K562 (cell line): ENCODE results near the gene ZNF749. TPM values are rescaled to one million over a fixed set of nuclear protein-coding genes. Genes with fewer than 3 reads are reported as not detected.

Source experiments
- polyA plus RNA-seq, 8 experiments: library from polyadenylated mRNA; depleted of rRNA in 4 of 8; stranded (reverse) in 5 of 8; unstranded in 3 of 8; fragments of >200 nt; fragmentation: Nextera tagmentation in 2 of 8; fragmentation: Illumina TruSeq in 1 of 8; extraction: Ambion mirVana in 2 of 8; extraction: Trizol in 1 of 8; gene quantifications; 2 replicates each; pipeline versions ENCODE4 v1.2.1 to v1.2.3, GENCODE V29; 2011 to 2014; ENCODE audit warnings: inconsistent platforms in 1 of 8, missing spikeins in 1 of 8
- small RNA-seq: library from RNA; depleted of rRNA; stranded (forward); fragments of <200 nt; gene quantifications from one replicate; pipeline ENCODE3, GENCODE V24; 2014
- total RNA-seq, 7 experiments: library from RNA; depleted of rRNA in 6 of 7; stranded (reverse); fragments of >200 nt in 6 of 7; fragmentation: Illumina TruSeq in 2 of 7; extraction: Trizol in 2 of 7; gene quantifications; 2 replicates each; pipeline versions ENCODE4 v1.2.1 to v1.2.3, GENCODE V29; 2011 to 2021; ENCODE audit warnings: low replicate concordance in 1 of 7

Gene ZNF749
- total and polyA plus RNA-seq, 9 of the 15 experiments (the other 6 are each of a cell fraction or from before 2014, with no cell fraction given): 5.3 to 33.2 (median 15.0) TPM

Small RNA genes lying within 50 kb of the gene (small RNA-seq; reads per million reads assigned to genes)
- not detected for gene VN1R107P

Other genes with a start within 250 kb of the ZNF749 start
Only the 7 nearest of the 23 such genes appear.
- gene TRAPPC2B, start 71.8 kb upstream of the ZNF749 start, total RNA-seq (2014; rRNA removed): 2.8 and 3.4 TPM in 2 replicates
- 4.4 and 5.4 TPM in 2 replicates for gene TRAPPC2B, start 71.8 kb upstream of the ZNF749 start, total RNA-seq (2014; rRNA removed; fragmentation: Illumina TruSeq; extraction: Trizol)
- gene TRAPPC2B, start 71.8 kb upstream of the ZNF749 start, total RNA-seq (2015; rRNA removed; fragmentation: Illumina TruSeq; extraction: Trizol): 3.3 and 3.5 TPM in 2 replicates
- 1.8 and 2.2 TPM in 2 replicates for gene TRAPPC2B, start 71.8 kb upstream of the ZNF749 start, total RNA-seq (2021)
- gene TRAPPC2B, start 71.8 kb upstream of the ZNF749 start, polyA plus RNA-seq (2011; rRNA removed): 7.0 and 10.5 TPM in 2 replicates
- 5.0 and 5.2 TPM in 2 replicates for gene TRAPPC2B, start 71.8 kb upstream of the ZNF749 start, polyA plus RNA-seq (2014; fragmentation: Illumina TruSeq; extraction: Trizol)
- 10 to 100 TPM; 13.1 to 20.4 TPM for gene TRAPPC2B, start 71.8 kb upstream of the ZNF749 start, polyA plus RNA-seq (2014; fragmentation: Nextera tagmentation; extraction: Ambion mirVana)
- 4.0 and 4.6 TPM in 2 replicates for gene TRAPPC2B, start 71.8 kb upstream of the ZNF749 start, polyA plus RNA-seq (2014; rRNA removed)
- gene ZNF548, start 45.5 kb upstream of the ZNF749 start, total RNA-seq (2014; rRNA removed): 4.0 and 5.0 TPM in 2 replicates
- gene ZNF548, start 45.5 kb upstream of the ZNF749 start, total RNA-seq (2014; rRNA removed; fragmentation: Illumina TruSeq; extraction: Trizol): 5.4 and 6.0 TPM in 2 replicates
- 4.6 and 5.8 TPM in 2 replicates for gene ZNF548, start 45.5 kb upstream of the ZNF749 start, total RNA-seq (2015; rRNA removed; fragmentation: Illumina TruSeq; extraction: Trizol)
- 3.8 and 4.5 TPM in 2 replicates for gene ZNF548, start 45.5 kb upstream of the ZNF749 start, total RNA-seq (2021)
- 6.2 and 8.7 TPM in 2 replicates for gene ZNF548, start 45.5 kb upstream of the ZNF749 start, polyA plus RNA-seq (2011; rRNA removed)
- 3.0 and 3.6 TPM in 2 replicates for gene ZNF548, start 45.5 kb upstream of the ZNF749 start, polyA plus RNA-seq (2014; fragmentation: Illumina TruSeq; extraction: Trizol)
- gene ZNF548, start 45.5 kb upstream of the ZNF749 start, polyA plus RNA-seq (2014; fragmentation: Nextera tagmentation; extraction: Ambion mirVana): 1 to 10 TPM; 1.5 to 2.7 TPM
- gene ZNF548, start 45.5 kb upstream of the ZNF749 start, polyA plus RNA-seq (2014; rRNA removed): 3.2 and 5.0 TPM in 2 replicates
- 7.7 and 8.0 TPM in 2 replicates for gene ZNF17, start 24.2 kb upstream of the ZNF749 start, total RNA-seq (2014; rRNA removed)
- 8.6 and 8.9 TPM in 2 replicates for gene ZNF17, start 24.2 kb upstream of the ZNF749 start, total RNA-seq (2014; rRNA removed; fragmentation: Illumina TruSeq; extraction: Trizol)
- 6.5 and 6.9 TPM in 2 replicates for gene ZNF17, start 24.2 kb upstream of the ZNF749 start, total RNA-seq (2015; rRNA removed; fragmentation: Illumina TruSeq; extraction: Trizol)
- gene ZNF17, start 24.2 kb upstream of the ZNF749 start, total RNA-seq (2021): 8.3 and 8.6 TPM in 2 replicates
- gene ZNF17, start 24.2 kb upstream of the ZNF749 start, polyA plus RNA-seq (2011; rRNA removed): 6.9 and 7.3 TPM in 2 replicates
- gene ZNF17, start 24.2 kb upstream of the ZNF749 start, polyA plus RNA-seq (2014; fragmentation: Illumina TruSeq; extraction: Trizol): 5.8 and 6.0 TPM in 2 replicates
- gene ZNF17, start 24.2 kb upstream of the ZNF749 start, polyA plus RNA-seq (2014; fragmentation: Nextera tagmentation; extraction: Ambion mirVana): 1 to 10 TPM; 5.3 to 6.1 TPM
- gene ZNF17, start 24.2 kb upstream of the ZNF749 start, polyA plus RNA-seq (2014; rRNA removed): 3.1 and 5.8 TPM in 2 replicates
- 0.14 TPM in 1 of 2 replicates, not detected in the other for gene VN1R1, start 21.8 kb downstream of the ZNF749 start, total RNA-seq (2014; rRNA removed)
- gene VN1R1, start 21.8 kb downstream of the ZNF749 start, total RNA-seq (2014; rRNA removed; fragmentation: Illumina TruSeq; extraction: Trizol): 0.07 TPM in 1 of 2 replicates, not detected in the other
- not detected in 2 replicates for gene VN1R1, start 21.8 kb downstream of the ZNF749 start, total RNA-seq (2015; rRNA removed; fragmentation: Illumina TruSeq; extraction: Trizol)
- gene VN1R1, start 21.8 kb downstream of the ZNF749 start, total RNA-seq (2021): not detected in 2 replicates
- 0.10 and 0.11 TPM in 2 replicates for gene VN1R1, start 21.8 kb downstream of the ZNF749 start, polyA plus RNA-seq (2011; rRNA removed)
- not detected in 2 replicates for gene VN1R1, start 21.8 kb downstream of the ZNF749 start, polyA plus RNA-seq (2014; fragmentation: Illumina TruSeq; extraction: Trizol)
- gene VN1R1, start 21.8 kb downstream of the ZNF749 start, polyA plus RNA-seq (2014; fragmentation: Nextera tagmentation; extraction: Ambion mirVana): under 1 TPM; 0.08 to 0.10 TPM
- gene VN1R1, start 21.8 kb downstream of the ZNF749 start, polyA plus RNA-seq (2014; rRNA removed): 0.04 TPM in 1 of 2 replicates, not detected in the other
- 0.98 and 1.6 TPM in 2 replicates for gene ZNF772, start 42.2 kb downstream of the ZNF749 start, total RNA-seq (2014; rRNA removed)
- gene ZNF772, start 42.2 kb downstream of the ZNF749 start, total RNA-seq (2014; rRNA removed; fragmentation: Illumina TruSeq; extraction: Trizol): 1.3 and 2.0 TPM in 2 replicates
- 1.1 and 1.4 TPM in 2 replicates for gene ZNF772, start 42.2 kb downstream of the ZNF749 start, total RNA-seq (2015; rRNA removed; fragmentation: Illumina TruSeq; extraction: Trizol)
- gene ZNF772, start 42.2 kb downstream of the ZNF749 start, total RNA-seq (2021): 1.2 and 1.3 TPM in 2 replicates
- 0.70 and 1.9 TPM in 2 replicates for gene ZNF772, start 42.2 kb downstream of the ZNF749 start, polyA plus RNA-seq (2011; rRNA removed)
- 0.77 and 1.1 TPM in 2 replicates for gene ZNF772, start 42.2 kb downstream of the ZNF749 start, polyA plus RNA-seq (2014; fragmentation: Illumina TruSeq; extraction: Trizol)
- gene ZNF772, start 42.2 kb downstream of the ZNF749 start, polyA plus RNA-seq (2014; fragmentation: Nextera tagmentation; extraction: Ambion mirVana): under 1 TPM; 0.13 to 0.21 TPM
- gene ZNF772, start 42.2 kb downstream of the ZNF749 start, polyA plus RNA-seq (2014; rRNA removed): 0.28 and 0.51 TPM in 2 replicates
- 1.4 and 1.6 TPM in 2 replicates for gene ZNF419, start 52.4 kb downstream of the ZNF749 start, total RNA-seq (2014; rRNA removed)
- 1.8 and 2.3 TPM in 2 replicates for gene ZNF419, start 52.4 kb downstream of the ZNF749 start, total RNA-seq (2014; rRNA removed; fragmentation: Illumina TruSeq; extraction: Trizol)
- 1.2 and 1.3 TPM in 2 replicates for gene ZNF419, start 52.4 kb downstream of the ZNF749 start, total RNA-seq (2015; rRNA removed; fragmentation: Illumina TruSeq; extraction: Trizol)
- gene ZNF419, start 52.4 kb downstream of the ZNF749 start, total RNA-seq (2021): 1.5 TPM in 2 replicates
- gene ZNF419, start 52.4 kb downstream of the ZNF749 start, polyA plus RNA-seq (2011; rRNA removed): 1.7 and 5.4 TPM in 2 replicates
- 1.3 TPM in 2 replicates for gene ZNF419, start 52.4 kb downstream of the ZNF749 start, polyA plus RNA-seq (2014; fragmentation: Illumina TruSeq; extraction: Trizol)
- under 1 TPM; 0.07 to 0.50 TPM for gene ZNF419, start 52.4 kb downstream of the ZNF749 start, polyA plus RNA-seq (2014; fragmentation: Nextera tagmentation; extraction: Ambion mirVana)
- 1.3 and 2.2 TPM in 2 replicates for gene ZNF419, start 52.4 kb downstream of the ZNF749 start, polyA plus RNA-seq (2014; rRNA removed)
- gene ZNF773, start 64.6 kb downstream of the ZNF749 start, total RNA-seq (2014; rRNA removed): under 0.01 TPM in 1 of 2 replicates, not detected in the other
- gene ZNF773, start 64.6 kb downstream of the ZNF749 start, total RNA-seq (2014; rRNA removed; fragmentation: Illumina TruSeq; extraction: Trizol): 0.35 and 0.58 TPM in 2 replicates
- gene ZNF773, start 64.6 kb downstream of the ZNF749 start, total RNA-seq (2015; rRNA removed; fragmentation: Illumina TruSeq; extraction: Trizol): 0.04 TPM in 1 of 2 replicates, not detected in the other
- 0.31 and 0.82 TPM in 2 replicates for gene ZNF773, start 64.6 kb downstream of the ZNF749 start, total RNA-seq (2021)
- 0.87 and 2.0 TPM in 2 replicates for gene ZNF773, start 64.6 kb downstream of the ZNF749 start, polyA plus RNA-seq (2011; rRNA removed)
- 0.31 and 0.66 TPM in 2 replicates for gene ZNF773, start 64.6 kb downstream of the ZNF749 start, polyA plus RNA-seq (2014; fragmentation: Illumina TruSeq; extraction: Trizol)
- gene ZNF773, start 64.6 kb downstream of the ZNF749 start, polyA plus RNA-seq (2014; fragmentation: Nextera tagmentation; extraction: Ambion mirVana): under 1 TPM in 1 of 2 experiments, not detected in 1; 0.04 TPM
- 0.30 and 0.35 TPM in 2 replicates for gene ZNF773, start 64.6 kb downstream of the ZNF749 start, polyA plus RNA-seq (2014; rRNA removed)